Measurements from ENCODE around the gene NOL8.

Gene NOL8

DNA sequence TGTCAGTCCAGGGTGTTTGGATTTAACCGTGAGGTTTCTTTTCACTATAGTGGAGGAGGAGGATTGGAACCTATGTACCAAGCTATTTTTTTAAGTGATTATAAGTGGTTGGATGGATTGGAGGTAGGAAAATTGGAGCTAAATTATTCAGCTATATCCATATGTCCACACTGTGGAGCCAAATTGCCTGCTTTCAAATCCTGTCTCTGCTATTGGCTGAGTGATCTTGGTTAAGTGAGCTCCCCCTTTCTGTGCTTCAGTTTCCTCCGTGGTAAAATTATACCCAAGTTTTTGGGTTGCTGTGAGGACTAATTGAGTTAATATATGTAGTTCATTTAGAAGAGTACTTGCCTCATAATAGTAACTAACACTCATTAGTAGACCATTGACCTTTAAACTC, 3.1 kb upstream of the NOL8 start:
- no peak for TF ChIP-seq POLR2AphosphoS5 (IDR thresholded peaks at IDR 0.05; ENCODE audit: low read depth, low read length)
- no peak for TF ChIP-seq FOXP2 (optimal IDR thresholded peaks at IDR 0.05; ENCODE audit: borderline replicate concordance, extremely low read depth, extremely low read length, insufficient read depth)
- TF ChIP-seq SIN3A (IDR thresholded peaks at IDR 0.05; ENCODE audit: borderline replicate concordance, insufficient read depth, low read length), result no peak

DNA sequence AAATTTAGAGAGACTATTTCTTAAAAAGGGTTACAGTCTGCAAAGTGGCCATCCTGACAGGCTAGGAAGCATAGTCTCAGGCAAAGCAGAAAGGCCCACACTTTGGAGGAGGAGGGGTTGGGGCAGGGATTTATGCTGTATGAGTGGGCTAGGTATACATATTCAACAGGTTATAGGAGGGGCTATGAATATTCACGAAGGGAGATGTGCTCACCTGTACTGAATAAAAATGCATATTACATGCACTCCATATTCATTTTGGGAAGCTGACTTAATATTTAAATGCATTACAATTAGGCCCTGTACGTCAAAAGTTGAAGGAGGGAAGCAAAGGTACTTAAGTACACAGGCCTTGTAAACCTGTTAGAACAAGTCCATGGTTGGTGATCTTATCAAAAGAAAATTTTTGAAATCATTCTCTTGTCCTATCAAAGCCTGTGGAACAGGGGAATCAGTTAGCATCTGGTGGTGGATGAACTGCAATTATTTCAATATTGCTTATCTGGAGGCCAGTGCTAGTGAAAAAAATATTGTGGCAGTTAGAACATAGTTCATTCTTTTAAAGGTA, 2.2 kb upstream of the NOL8 start:
- TF ChIP-seq TAF1 (IDR thresholded peaks at IDR 0.05; ENCODE audit: borderline replicate concordance, insufficient read depth, low read length), result no peak
- TF ChIP-seq REST (IDR thresholded peaks at IDR 0.05; ENCODE audit: insufficient read depth in 1 of 2, low read depth in 2 of 2, low read length in 2 of 2), result no peak
- TF ChIP-seq SIN3A (IDR thresholded peaks at IDR 0.05; ENCODE audit: borderline replicate concordance, insufficient read depth, low read length), result no peak
- no peak for TF ChIP-seq POLR2AphosphoS5 (IDR thresholded peaks at IDR 0.05; ENCODE audit: low read depth, low read length)
- TF ChIP-seq FOXP2 (optimal IDR thresholded peaks at IDR 0.05; ENCODE audit: borderline replicate concordance, extremely low read depth, extremely low read length, insufficient read depth), result no peak

- TF ChIP-seq REST (IDR thresholded peaks at IDR 0.05; ENCODE audit: insufficient read depth in 1 of 2, low read depth in 2 of 2, low read length in 2 of 2), result no peak
- TF ChIP-seq SIN3A (IDR thresholded peaks at IDR 0.05; ENCODE audit: borderline replicate concordance, insufficient read depth, low read length), result no peak
- no peak for TF ChIP-seq TAF1 (IDR thresholded peaks at IDR 0.05; ENCODE audit: borderline replicate concordance, insufficient read depth, low read length)
- TF ChIP-seq POLR2AphosphoS5 (IDR thresholded peaks at IDR 0.05; ENCODE audit: low read depth, low read length), result no peak
- no peak for TF ChIP-seq FOXP2 (optimal IDR thresholded peaks at IDR 0.05; ENCODE audit: borderline replicate concordance, extremely low read depth, extremely low read length, insufficient read depth)
Observed at GRCh38 chr9:92325991-92326500, 896 bp upstream of the NOL8 start.

DNA sequence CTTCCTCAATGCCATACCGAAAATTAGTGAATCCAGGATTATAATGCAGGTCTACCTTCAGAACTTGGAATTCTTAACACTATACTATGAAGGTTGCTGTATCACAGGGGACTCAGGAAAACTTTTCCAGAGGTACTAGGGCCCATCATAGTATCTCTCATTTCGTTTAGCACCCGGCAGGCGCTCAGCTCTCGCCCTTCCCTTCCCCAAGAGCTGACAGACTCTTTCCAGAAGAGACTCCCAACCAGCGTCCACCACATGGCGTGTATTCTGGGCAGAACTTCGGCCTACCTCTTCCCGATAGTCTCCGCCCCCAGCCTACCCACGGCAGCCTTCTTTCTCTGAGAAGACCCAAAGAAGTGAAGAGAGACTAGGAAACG, 271 bp downstream of the NOL8 start:
- TF ChIP-seq FOXP2 (optimal IDR thresholded peaks at IDR 0.05; ENCODE audit: borderline replicate concordance, extremely low read depth, extremely low read length, insufficient read depth), result no peak
- TF ChIP-seq REST (IDR thresholded peaks at IDR 0.05; ENCODE audit: insufficient read depth in 1 of 2, low read depth in 2 of 2, low read length in 2 of 2), result no peak
- no peak for TF ChIP-seq SIN3A (IDR thresholded peaks at IDR 0.05; ENCODE audit: borderline replicate concordance, insufficient read depth, low read length)
- TF ChIP-seq TAF1 (IDR thresholded peaks at IDR 0.05; ENCODE audit: borderline replicate concordance, insufficient read depth, low read length), result no peak
- no peak; the same call in 1 of the 2 replicates for TF ChIP-seq POLR2AphosphoS5 (IDR thresholded peaks at IDR 0.05; ENCODE audit: low read depth, low read length)

- TF ChIP-seq FOXP2 (optimal IDR thresholded peaks at IDR 0.05; ENCODE audit: borderline replicate concordance, extremely low read depth, extremely low read length, insufficient read depth) (no peak), TAF1 (IDR thresholded peaks at IDR 0.05; ENCODE audit: borderline replicate concordance, insufficient read depth, low read length) (no peak), POLR2AphosphoS5 (IDR thresholded peaks at IDR 0.05; ENCODE audit: low read depth, low read length) (no peak), SIN3A (IDR thresholded peaks at IDR 0.05; ENCODE audit: borderline replicate concordance, insufficient read depth, low read length) (no peak), REST (IDR thresholded peaks at IDR 0.05; ENCODE audit: insufficient read depth in 1 of 2, low read depth in 2 of 2, low read length in 2 of 2) (no peak)
Observed at GRCh38 chr9:92324431-92324830, 719 bp downstream of the NOL8 start.
